ENCODE measurements around the gene GHSR. TPM values are rescaled to one million over a fixed set of nuclear protein-coding genes. Genes with fewer than 3 reads are reported as not detected.

Gene GHSR
- total RNA-seq, 1 donor from 2014 or later, result not detected

DNA sequence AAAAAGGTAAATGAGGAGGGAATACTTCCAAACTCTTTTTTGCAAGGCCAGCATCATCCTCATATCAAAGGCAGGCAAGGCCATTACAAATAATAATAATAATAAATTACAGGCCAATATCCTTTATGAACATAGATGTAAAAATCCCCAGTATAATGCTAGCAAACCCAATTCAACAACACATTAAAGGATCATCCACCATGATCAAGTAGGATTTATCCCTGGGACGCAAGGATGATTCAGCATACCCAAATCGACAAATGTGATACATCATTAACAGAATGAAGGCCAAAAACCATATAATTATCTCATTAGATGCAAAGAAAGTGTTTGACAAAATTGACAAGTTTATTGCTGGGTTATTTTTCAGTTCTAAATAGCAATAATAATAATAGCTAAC, 53.6 kb downstream of the GHSR start:
- no peaks in the 10 kb centered on the region for H3K27me3 Mint-ChIP-seq (ENCODE audit: unreplicated experiment)
- no peaks in the 10 kb centered on the region for H3K4me1 Mint-ChIP-seq (ENCODE audit: low read depth, unreplicated experiment)
- no peaks in the 10 kb centered on the region for H3K9me3 Mint-ChIP-seq (ENCODE audit: unreplicated experiment)
- H3K4me3 Mint-ChIP-seq (ENCODE audit: unreplicated experiment), result no peak overlapping the region
- no peak for DNase-seq
- H3K36me3 Mint-ChIP-seq (ENCODE audit: unreplicated experiment), result no peaks in the 10 kb centered on the region
- TF ChIP-seq, protein P1, sequence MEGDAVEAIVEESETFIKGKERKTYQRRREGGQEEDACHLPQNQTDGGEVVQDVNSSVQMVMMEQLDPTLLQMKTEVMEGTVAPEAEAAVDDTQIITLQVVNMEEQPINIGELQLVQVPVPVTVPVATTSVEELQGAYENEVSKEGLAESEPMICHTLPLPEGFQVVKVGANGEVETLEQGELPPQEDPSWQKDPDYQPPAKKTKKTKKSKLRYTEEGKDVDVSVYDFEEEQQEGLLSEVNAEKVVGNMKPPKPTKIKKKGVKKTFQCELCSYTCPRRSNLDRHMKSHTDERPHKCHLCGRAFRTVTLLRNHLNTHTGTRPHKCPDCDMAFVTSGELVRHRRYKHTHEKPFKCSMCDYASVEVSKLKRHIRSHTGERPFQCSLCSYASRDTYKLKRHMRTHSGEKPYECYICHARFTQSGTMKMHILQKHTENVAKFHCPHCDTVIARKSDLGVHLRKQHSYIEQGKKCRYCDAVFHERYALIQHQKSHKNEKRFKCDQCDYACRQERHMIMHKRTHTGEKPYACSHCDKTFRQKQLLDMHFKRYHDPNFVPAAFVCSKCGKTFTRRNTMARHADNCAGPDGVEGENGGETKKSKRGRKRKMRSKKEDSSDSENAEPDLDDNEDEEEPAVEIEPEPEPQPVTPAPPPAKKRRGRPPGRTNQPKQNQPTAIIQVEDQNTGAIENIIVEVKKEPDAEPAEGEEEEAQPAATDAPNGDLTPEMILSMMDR (IDR thresholded peaks at IDR 0.05; ENCODE audit: partially characterized antibody, unreplicated experiment), result no peak
- no peak overlapping the region for H3K27ac Mint-ChIP-seq (ENCODE audit: unreplicated experiment)

Other genes starting within 250 kb of the GHSR start
- gene TNFSF10, start 75.0 kb upstream of the GHSR start, total RNA-seq (ENCODE audit: unreplicated experiment), result not detected

All from glutamatergic neuron (in vitro differentiated cells).